Activated naive CD4-positive, alpha-beta T cell treated with anti-CD3 and anti-CD28 coated beads, Interleukin-2, amount 10 ng/mL, durations not matched to agents 7 days and 5 days (primary cell): ENCODE measurements around the gene BOC.

ENCODE experiments used
- CTCF ChIA-PET: fragments of 350-600 bp; sonication (Branson Sonifier 250); formaldehyde crosslinking; loops from one replicate; lab custom pipeline; 2021; ENCODE audit warnings: antibody characterized with exemption; lab: Charles Lee
- DNase-seq: peaks from one replicate; pipeline ENCODE4 v3.0.0-alpha.2; 2020
- H3K27ac Mint-ChIP-seq: one replicate; pipeline ENCODE4 v1.8.0; 2021; ENCODE audit warnings: mild to moderate bottlenecking, moderate library complexity, mixed read lengths
- H3K27me3 Mint-ChIP-seq: one replicate; pipeline ENCODE4 v1.8.0; 2021; ENCODE audit warnings: mild to moderate bottlenecking, mixed read lengths
- H3K36me3 Mint-ChIP-seq: one replicate; pipeline ENCODE4 v1.8.0; 2021; ENCODE audit warnings: mixed read lengths
- H3K4me1 Mint-ChIP-seq: one replicate; pipeline ENCODE4 v1.8.0; 2021; ENCODE audit warnings: mixed read lengths
- H3K4me3 Mint-ChIP-seq: one replicate; pipeline ENCODE4 v1.8.0; 2021; ENCODE audit warnings: mild to moderate bottlenecking, moderate library complexity, mixed read lengths
- H3K9me3 Mint-ChIP-seq: one replicate; pipeline ENCODE4 v1.8.0; 2021; ENCODE audit warnings: mixed read lengths

BOC gene

DNA sequence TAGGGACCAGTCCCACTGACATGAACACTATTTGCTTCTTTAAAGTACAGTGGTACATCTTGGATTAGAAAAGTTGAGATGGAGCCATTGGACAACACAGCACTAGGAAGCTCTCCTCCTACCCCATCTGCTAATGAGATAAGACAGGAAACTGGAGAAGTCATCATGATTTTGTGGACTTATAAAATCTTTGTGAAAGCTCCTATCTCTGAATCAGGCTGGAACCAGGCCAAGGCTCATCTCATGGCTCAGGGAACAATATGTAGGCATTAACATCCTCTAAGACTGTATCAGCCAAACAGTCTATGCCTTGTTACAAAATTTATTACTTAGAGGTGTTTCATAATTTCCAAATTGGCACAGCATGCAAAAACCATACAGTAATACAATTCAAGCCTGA is 84.1 kb downstream of the BOC start:
- Mint-ChIP-seq H3K4me3 (no peak overlapping the region), H3K36me3 (no peaks in the 10 kb centered on the region), H3K27ac (no peak overlapping the region), H3K27me3 (no peaks in the 10 kb centered on the region), H3K4me1 (no peaks in the 10 kb centered on the region), H3K9me3 (no peaks in the 10 kb centered on the region)
- CTCF ChIA-PET, result interaction anchor here (0.9 kb wide), 1 partner anchor 282 kb away, joined by 4 read pairs; no protein-coding TSS in a partner anchor
- DNase-seq, result no peak

DNA sequence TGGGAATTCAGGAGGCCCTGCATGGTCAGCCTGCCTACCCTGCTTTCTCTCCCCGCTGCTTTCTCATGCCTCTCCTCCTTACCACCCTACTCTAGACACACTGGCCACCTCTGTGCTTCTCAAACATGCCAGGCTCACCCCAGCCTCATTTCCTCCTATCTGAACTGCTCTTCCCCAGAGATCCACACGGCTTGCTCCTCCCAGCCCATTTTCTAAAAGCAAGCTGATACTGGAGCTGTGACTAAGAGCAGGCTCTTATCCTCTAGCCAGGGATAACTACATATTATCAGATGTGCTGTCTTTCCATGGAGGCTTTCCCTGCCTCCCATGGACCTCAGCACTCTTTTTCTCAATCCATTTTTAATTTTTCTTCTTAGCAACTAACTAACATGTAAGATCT is 85.9 kb downstream of the BOC start:
- H3K36me3 Mint-ChIP-seq, result no peaks in the 10 kb centered on the region
- CTCF ChIA-PET, result no interaction called here

DNA sequence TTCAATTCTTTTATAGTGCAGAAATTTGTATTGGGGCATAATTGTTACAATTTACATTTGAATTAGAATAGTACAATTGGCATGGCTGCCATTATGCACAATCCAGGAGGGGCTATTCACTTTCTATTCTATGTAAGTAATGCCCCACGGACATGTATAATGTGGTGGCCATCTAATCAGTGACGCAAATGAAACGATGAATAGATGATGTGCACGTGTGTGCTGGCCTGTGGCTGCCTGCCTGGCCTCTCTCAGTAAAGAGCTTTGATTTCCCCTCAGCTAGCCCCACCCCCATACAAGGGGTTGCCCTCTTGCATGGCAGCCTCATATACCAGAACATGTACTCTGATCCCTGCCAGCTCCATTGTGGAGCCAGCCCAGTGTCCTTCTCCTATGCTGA is 86.5 kb downstream of the BOC start:
- no peak for DNase-seq
- Mint-ChIP-seq H3K36me3 (no peaks in the 10 kb centered on the region), H3K4me1 (no peaks in the 10 kb centered on the region), H3K4me3 (no peak overlapping the region), H3K9me3 (no peaks in the 10 kb centered on the region), H3K27me3 (no peaks in the 10 kb centered on the region), H3K27ac (no peak overlapping the region)
- CTCF ChIA-PET, result interaction anchor here (3.9 kb wide), 1 partner anchor 9 kb away, joined by 17 read pairs; no protein-coding TSS in a partner anchor

More for the DNA sequence above, 85.9 kb downstream of the BOC start:
- Mint-ChIP-seq H3K27ac (no peak overlapping the region), H3K9me3 (no peaks in the 10 kb centered on the region), H3K4me1 (no peaks in the 10 kb centered on the region), H3K27me3 (no peaks in the 10 kb centered on the region), H3K4me3 (no peak overlapping the region)
- DNase-seq, result no peak

DNA sequence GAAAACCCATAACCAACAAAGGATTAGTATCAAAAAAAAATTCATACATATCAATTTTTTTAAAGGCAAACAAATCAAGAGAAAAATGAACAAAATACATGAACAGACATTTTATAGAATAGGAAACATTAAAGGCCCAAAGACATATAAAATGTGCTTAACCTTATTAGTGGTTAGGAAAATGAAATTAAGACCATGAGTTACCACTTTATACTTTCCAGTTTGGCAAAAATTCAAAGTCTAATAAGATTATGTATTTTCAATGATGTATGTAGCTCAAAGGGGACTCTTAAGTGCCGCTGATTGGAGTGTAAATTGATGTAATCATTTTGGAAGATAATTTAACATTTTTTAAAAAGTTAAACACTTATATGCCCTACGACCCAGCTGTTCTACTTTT is 89.2 kb downstream of the BOC start:
- no peaks in the 10 kb centered on the region for H3K27me3 Mint-ChIP-seq
- no peak overlapping the region for H3K27ac Mint-ChIP-seq
- DNase-seq, result no peak
- CTCF ChIA-PET, result interaction anchor here (0.6 to 3.9 kb wide), 2 partner anchors 12 to 371 kb away, joined by 3 to 17 read pairs; no protein-coding TSS in a partner anchor
- H3K4me1 Mint-ChIP-seq, result no peaks in the 10 kb centered on the region
- no peaks in the 10 kb centered on the region for H3K36me3 Mint-ChIP-seq
- H3K9me3 Mint-ChIP-seq, result no peaks in the 10 kb centered on the region
- no peak overlapping the region for H3K4me3 Mint-ChIP-seq

DNA sequence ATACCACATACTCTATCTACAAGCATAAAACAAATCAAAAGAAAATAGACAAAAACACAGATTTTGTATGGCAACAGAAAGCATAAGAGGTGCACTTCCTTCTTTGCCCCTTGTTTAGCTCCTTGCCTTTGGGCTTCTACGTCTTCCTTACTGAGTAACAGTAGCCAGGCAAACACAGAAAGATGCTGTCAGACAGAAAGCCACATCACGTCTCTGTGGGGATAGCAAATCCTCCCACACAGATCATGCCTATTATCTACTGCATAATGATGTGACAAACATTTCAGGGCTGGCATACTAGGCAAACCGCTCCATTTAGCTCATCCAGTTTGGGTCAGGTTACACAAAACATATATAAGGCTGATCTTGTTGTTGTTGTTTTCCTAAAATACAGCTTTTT is 92.7 kb downstream of the BOC start:
- H3K27me3 Mint-ChIP-seq, result no peaks in the 10 kb centered on the region
- no peak overlapping the region for H3K27ac Mint-ChIP-seq
- no peak overlapping the region for H3K4me3 Mint-ChIP-seq
- no peaks in the 10 kb centered on the region for H3K36me3 Mint-ChIP-seq
- CTCF ChIA-PET, result interaction anchor here (2.2 kb wide), 1 partner anchor 15 kb away, joined by 9 read pairs; no protein-coding TSS in a partner anchor
- DNase-seq, result no peak
- no peaks in the 10 kb centered on the region for H3K9me3 Mint-ChIP-seq
- no peaks in the 10 kb centered on the region for H3K4me1 Mint-ChIP-seq

DNA sequence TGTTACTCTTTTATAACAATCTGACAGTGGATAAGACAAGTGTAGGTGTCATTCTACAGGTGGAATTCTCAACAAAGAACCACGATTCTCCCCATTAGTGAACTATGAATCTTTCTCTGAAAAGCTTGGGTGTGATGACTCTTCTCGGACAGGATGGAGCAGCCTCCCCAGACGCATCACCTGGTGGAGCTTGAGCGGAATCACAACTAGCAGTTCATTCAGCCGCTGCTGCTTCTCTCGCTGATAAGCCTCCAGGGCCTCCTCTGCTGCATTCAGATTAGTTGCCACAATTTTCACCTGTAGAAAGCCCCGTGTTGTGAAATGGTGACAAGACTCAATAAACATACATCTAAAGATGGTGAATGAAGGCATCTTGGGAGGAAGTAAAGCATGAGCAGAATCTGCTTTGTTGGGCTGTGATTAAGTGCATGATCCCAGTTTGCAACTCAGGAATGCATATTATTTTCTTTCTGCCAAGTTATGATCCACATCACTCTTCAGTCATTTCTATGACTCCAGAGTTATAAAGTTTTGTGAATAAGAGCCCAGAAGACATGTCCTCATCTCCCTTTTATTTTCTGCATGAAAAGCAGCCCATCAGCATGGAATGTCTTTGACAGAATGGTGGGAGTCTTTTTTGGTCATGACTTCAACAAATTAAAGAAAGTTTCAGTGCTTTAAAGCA is 93.6 kb downstream of the BOC start:
- Mint-ChIP-seq H3K27ac (no peak overlapping the region), H3K27me3 (no peaks in the 10 kb centered on the region), H3K36me3 (no peaks in the 10 kb centered on the region), H3K9me3 (no peaks in the 10 kb centered on the region), H3K4me3 (no peak overlapping the region), H3K4me1 (no peaks in the 10 kb centered on the region)
- DNase-seq, result no peak
- CTCF ChIA-PET, result interaction anchor here (2.2 kb wide), 1 partner anchor 16 kb away, joined by 9 read pairs; no protein-coding TSS in a partner anchor

DNA sequence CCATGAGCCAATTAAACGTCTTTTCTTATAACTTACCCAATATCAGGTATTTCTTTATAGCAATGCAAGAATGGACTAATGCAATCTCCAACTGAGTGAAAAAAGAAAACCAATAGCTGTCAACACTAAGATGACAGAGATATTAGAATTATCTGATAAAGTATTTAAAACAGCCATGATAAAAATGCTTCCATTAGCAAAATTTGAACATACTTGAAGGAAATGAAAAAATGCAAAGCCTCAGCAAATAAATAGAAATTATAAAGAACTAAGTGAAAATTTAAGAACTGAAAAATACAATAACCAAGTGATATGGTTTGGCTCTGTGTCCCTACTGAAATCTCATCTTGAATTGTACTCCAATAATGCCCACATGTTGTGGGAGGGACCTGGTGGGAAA is 99.6 kb downstream of the BOC start:
- Mint-ChIP-seq H3K27ac (no peak overlapping the region), H3K27me3 (no peaks in the 10 kb centered on the region), H3K9me3 (peaks cover 23% of the 10 kb centered on the region), H3K4me3 (no peak overlapping the region), H3K36me3 (peaks cover 22% of the 10 kb centered on the region), H3K4me1 (no peaks in the 10 kb centered on the region)
- CTCF ChIA-PET, result no interaction called here
- DNase-seq, result no peak

DNA sequence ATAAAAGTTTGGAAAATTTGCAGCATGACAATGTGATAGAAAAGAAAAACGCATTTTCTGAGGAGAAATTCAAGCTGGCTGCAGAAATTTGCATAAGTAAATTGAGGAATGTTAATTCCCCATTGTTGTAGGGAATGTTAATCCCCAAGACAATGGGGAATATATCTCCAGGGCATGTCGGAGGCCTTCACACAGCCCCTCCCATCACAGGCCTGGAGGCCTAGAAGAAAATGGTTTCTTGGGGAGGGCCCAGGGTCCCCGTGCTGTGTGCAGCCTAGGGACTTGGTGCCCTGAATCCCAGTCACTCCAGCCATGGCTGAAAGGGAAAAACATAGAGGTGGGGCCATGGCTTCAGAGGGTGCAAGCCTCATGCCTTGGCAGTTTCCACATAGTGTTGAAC is 101.1 kb downstream of the BOC start:
- CTCF ChIA-PET, result no interaction called here
- H3K36me3 Mint-ChIP-seq, result peaks cover 25% of the 10 kb centered on the region

DNA sequence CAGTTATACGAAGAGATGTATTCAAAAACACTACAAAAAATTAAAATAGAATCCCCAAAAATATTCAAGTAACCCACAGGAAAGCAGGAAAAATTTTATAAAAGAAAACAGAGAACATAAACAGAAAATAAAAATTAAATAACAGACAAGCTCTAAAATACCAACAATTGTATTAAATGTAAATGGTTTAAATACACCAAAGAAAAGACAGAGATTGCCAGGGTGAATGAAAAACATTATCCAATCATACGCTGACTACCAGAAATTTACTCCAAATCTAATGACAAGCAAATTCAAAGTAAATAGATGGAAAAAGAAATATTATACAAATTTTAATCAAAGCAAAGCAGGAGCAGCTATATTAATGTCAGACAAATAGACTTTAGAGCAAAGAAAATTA is 103.6 kb downstream of the BOC start:
- H3K4me3 Mint-ChIP-seq, result no peak overlapping the region
- no peaks in the 10 kb centered on the region for H3K4me1 Mint-ChIP-seq
- H3K9me3 Mint-ChIP-seq, result peaks cover 26% of the 10 kb centered on the region
- H3K36me3 Mint-ChIP-seq, result peaks cover 25% of the 10 kb centered on the region
- CTCF ChIA-PET, result no interaction called here
- H3K27me3 Mint-ChIP-seq, result no peaks in the 10 kb centered on the region
- no peak for DNase-seq
- H3K27ac Mint-ChIP-seq, result no peak overlapping the region

More for the DNA sequence above, 101.1 kb downstream of the BOC start:
- Mint-ChIP-seq H3K27ac (no peak overlapping the region), H3K27me3 (no peaks in the 10 kb centered on the region), H3K4me3 (no peak overlapping the region), H3K4me1 (no peaks in the 10 kb centered on the region), H3K9me3 (peaks cover 26% of the 10 kb centered on the region)
- no peak for DNase-seq

DNA sequence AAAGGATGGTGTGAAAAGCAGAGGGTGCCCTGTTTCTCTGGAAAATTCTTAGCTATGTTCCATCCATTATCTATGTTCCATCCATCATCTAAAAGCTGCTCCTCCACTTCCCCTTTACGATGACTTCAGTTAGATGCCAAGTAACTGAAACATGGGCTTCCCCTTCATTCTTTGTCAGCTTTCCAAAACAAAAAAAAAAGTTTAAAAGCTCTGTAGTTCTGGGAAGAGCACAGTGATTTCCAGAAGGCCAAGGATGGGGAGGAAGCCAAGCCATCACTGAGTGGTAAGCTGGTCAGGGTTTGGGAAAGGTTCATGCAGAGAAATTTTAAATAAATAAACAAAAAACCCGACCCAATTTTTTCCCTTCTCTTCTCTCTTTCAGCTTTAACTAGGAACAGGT is 118.4 kb downstream of the BOC start:
- CTCF ChIA-PET, result no interaction called here
- DNase-seq, result no peak
- H3K36me3 Mint-ChIP-seq, result peaks cover 2% of the 10 kb centered on the region
- no peak overlapping the region for H3K4me3 Mint-ChIP-seq
- H3K9me3 Mint-ChIP-seq, result no peaks in the 10 kb centered on the region
- no peaks in the 10 kb centered on the region for H3K27me3 Mint-ChIP-seq
- H3K27ac Mint-ChIP-seq, result no peak overlapping the region
- no peaks in the 10 kb centered on the region for H3K4me1 Mint-ChIP-seq

DNA sequence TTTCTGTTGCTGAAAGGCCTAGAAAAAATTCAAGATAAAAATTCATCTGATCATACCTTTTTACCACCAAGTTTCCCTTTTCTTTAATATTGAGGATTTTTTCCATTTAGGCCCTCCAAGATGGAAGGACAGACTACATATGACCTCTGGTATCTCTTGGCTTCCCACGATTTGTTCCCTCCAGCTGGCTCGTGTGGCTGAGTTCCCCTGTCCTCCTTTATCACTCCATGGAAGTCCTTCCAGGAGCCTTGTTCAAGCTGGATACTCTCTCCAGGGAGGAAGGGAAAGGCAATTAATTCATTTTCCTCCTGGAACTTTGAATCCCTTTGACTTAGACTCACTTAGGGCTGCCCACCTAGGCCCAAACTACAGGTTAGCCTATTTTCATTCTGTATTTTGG is 119.4 kb downstream of the BOC start:
- Mint-ChIP-seq H3K36me3 (peaks cover 2% of the 10 kb centered on the region), H3K9me3 (no peaks in the 10 kb centered on the region), H3K4me3 (no peak overlapping the region), H3K4me1 (no peaks in the 10 kb centered on the region), H3K27me3 (no peaks in the 10 kb centered on the region), H3K27ac (no peak overlapping the region)
- DNase-seq, result no peak
- CTCF ChIA-PET, result no interaction called here

DNA sequence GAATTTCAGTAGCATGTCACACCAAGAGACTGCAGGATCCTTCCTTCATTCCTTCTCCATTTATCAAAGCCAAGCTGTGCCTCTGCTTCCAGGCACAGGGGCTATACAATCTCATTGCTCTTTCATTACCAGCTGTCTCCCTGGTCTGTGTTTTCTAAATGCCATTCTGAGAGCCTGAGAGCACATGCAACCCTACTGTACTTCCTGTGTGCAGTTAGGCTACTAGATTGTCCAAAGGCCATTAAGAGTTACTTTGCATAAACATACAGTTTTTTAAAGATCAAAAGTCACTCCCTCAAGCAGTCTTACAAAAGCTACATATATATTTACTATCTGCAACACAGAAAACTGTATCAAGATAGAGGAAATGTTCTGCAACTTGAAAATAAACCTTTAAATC is 119.8 kb downstream of the BOC start:
- Mint-ChIP-seq H3K27ac (no peak overlapping the region), H3K4me3 (no peak overlapping the region), H3K9me3 (no peaks in the 10 kb centered on the region), H3K4me1 (no peaks in the 10 kb centered on the region), H3K36me3 (peaks cover 2% of the 10 kb centered on the region), H3K27me3 (no peaks in the 10 kb centered on the region)
- no peak for DNase-seq
- CTCF ChIA-PET, result no interaction called here
